ENCODE measurements around the gene PPP2R5A.

DNA sequence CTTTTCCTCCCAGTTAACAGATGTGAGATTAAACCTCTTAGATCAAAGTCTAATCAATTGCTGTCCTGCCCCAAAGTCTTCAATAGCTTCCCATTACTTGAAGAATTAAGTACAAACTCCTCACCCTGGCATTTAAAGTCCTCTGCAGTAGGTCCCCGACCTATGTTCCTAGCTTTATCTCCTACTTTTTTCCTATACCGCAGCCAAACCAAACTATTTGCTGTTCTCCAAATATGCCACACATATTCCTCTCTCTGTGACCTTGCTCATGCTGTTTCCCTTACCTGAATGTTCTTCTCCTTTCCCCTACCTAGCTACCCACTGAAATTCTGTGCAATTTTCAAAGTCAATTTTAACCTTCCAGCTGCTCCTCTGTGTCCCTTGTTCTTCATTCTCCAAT lies 14.0 kb upstream of the PPP2R5A start:
- TF ChIP-seq POLR2A (IDR thresholded peaks at IDR 0.05): no peak
- TF ChIP-seq, protein P1, sequence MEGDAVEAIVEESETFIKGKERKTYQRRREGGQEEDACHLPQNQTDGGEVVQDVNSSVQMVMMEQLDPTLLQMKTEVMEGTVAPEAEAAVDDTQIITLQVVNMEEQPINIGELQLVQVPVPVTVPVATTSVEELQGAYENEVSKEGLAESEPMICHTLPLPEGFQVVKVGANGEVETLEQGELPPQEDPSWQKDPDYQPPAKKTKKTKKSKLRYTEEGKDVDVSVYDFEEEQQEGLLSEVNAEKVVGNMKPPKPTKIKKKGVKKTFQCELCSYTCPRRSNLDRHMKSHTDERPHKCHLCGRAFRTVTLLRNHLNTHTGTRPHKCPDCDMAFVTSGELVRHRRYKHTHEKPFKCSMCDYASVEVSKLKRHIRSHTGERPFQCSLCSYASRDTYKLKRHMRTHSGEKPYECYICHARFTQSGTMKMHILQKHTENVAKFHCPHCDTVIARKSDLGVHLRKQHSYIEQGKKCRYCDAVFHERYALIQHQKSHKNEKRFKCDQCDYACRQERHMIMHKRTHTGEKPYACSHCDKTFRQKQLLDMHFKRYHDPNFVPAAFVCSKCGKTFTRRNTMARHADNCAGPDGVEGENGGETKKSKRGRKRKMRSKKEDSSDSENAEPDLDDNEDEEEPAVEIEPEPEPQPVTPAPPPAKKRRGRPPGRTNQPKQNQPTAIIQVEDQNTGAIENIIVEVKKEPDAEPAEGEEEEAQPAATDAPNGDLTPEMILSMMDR (IDR thresholded peaks at IDR 0.05): no peak
- TF ChIP-seq POLR2AphosphoS5 (IDR thresholded peaks at IDR 0.05): no peak

Measured in breast epithelium (tissue), 3 donors.